Stimulated activated CD8-positive, alpha-beta memory T cell treated with anti-CD3 and anti-CD28 coated beads, Interleukin-12 subunit alpha, Interleukin-12 subunit beta, amount 100 ng/mL, for 24 hours (primary cell): Measurements from ENCODE around the gene TRPV6.

Experiments used
- DNase-seq: peaks from one replicate; pipeline ENCODE4 v3.0.0-alpha.2; 2020; ENCODE audit errors: extremely low read depth

Gene TRPV6

DNA sequence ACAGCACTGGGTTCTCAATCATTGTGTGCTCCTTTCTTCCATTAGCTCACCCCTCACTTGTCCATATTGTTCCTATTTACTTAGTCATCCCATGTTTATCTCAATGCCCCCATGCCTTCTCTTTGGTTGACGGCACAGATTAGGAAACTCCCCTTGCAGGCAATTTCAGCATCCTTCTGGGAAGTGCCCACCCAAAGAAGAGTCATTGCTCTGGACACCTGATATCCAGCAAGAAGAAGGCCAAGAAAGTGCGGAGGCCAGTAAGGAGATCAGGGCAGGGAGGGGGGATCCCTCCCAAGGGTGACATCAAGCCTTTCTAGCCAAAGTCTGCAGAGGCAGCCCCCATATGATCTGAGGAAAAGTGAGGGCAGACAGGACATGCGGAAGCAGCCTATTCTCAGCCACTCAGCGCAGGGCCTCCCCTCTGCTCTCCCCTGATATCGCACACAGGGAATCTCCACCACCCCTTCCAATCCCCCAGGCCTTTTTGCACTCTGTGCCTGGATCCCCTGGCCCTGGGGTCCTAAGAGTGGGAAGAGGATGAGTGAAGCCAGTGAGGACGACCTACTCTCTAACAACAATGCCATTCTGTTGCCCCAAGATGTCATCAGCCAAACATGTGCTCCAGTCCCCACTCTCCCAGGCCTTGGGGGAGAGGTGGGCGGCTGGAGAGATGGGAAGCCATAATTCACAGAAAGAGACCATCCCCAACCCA is 1.8 kb downstream of the TRPV6 start:
- DNase-seq: no peak

GRCh38 chr7:142883145-142883544 is 2.4 kb downstream of the TRPV6 start:
- no peak for DNase-seq

GRCh38 chr7:142882338-142882678 is 3.2 kb downstream of the TRPV6 start:
- no peak for DNase-seq

DNA sequence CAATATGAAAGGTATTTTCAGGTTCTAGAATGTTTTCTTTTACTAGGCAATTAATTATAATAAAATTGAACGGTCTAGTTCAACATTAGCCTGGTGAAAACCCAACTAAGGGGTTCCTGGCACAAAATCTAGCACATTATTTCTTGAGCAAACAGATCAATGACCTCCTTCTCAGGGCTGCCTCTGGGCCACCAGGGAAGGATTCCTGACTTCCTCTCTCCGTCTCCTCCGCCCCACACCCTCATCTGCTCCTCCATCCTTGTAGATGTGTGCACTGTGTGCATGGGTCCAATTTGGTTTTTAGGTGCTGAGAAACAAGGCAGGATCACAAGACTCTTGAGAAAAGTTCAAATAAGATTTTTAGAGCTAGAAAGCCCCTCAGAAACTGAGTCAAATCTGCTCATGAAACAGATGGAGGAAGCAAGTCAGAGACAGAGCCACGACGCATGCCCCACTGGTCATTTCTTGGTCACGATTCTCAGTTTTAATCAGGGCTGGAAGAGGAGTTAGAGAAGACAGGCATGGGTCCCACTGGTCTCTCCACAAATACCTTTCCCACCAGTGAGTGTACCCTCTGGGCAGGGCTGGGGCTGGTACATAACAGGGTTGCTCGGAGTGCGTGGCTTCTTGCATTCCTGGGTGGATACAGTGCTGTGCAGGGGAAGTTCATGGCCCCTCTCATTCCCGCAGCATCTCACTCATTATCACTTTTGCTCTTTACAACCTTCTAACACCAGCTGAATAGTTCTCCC is 3.8 kb downstream of the TRPV6 start:
- DNase-seq: no peak

- DNase-seq: no peak
Measured at GRCh38 chr7:142880876-142881505, 4.6 kb downstream of the TRPV6 start.

DNA sequence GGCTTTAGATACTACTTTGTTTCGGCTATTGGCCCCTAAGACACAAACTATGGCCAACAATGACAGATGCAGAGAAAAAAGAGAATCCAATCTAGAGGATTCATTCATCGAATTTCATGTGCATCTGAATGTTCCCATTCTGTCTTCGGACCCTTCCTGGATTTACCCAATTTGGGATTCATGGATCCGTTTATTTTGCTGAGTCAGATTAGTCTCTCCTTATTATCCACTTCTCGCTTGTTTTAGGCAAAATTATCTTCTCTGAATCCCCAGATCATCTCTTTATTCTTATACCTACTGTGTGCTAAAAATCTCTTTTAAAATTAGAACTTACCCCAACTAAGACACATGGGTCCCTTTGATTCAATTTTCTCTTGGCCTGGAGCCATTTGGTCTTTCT is 6.5 kb downstream of the TRPV6 start:
- DNase-seq: no peak

DNA sequence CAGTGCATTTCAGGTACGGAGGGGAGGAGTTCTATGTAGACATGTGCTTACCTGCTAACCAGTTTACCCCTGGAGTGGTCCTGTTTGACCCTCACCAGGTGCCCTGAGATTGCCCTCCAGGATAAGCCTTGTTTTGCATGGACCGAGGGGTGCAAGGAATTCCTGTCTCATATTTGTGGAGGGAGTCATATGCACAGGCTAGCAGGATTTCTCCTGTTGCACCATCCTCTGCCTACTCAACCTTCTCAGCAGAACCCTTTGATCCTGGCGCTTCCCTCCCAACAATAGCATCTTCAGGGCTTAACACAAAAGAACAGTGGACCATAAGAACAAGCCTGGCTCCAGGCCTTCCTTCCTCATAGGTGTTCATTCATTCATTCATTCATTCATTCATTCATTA is 7.2 kb downstream of the TRPV6 start:
- DNase-seq: no peak

- no peak for DNase-seq
Measured at GRCh38 chr7:142876991-142877910, 8.3 kb downstream of the TRPV6 start.

DNA sequence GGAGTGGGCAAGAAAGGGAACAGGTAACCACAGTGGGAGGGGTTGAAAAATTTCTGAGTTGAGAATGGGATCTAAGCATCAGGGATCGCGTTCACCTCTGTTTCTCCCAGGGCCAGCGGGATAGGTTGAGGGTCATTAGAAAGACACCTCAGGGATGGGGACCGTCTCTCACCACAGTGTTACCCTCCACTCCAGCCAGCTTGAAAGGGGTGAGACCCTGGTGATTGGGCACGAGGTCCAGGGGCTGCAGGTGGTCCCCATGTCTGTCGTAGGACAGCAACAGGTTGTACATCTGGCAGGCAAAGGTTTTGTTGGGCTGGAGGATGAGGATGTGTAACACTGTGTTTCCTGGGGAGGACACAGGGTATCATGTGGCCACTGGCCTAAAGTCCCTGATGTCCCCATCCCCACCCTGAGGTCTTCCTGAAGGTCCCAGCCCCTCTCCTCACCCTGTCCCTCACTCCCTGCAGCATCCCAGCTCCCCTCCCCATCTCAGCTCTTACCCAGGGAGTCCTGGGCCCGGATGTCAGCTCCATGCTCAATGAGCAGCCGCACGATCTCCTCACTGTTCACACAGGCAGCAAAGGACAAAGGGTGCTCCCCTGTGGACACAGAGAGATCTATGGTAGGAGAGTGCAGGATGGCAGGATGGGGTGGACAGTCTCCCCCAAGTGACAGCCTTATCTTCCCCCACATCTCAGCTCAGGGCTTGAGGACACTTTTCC is 9.1 kb downstream of the TRPV6 start:
- no peak for DNase-seq

- no peak for DNase-seq
Measured at GRCh38 chr7:142875456-142875855, 10.1 kb downstream of the TRPV6 start.

GRCh38 chr7:142874837-142875236 is 10.7 kb downstream of the TRPV6 start:
- DNase-seq: no peak

DNA sequence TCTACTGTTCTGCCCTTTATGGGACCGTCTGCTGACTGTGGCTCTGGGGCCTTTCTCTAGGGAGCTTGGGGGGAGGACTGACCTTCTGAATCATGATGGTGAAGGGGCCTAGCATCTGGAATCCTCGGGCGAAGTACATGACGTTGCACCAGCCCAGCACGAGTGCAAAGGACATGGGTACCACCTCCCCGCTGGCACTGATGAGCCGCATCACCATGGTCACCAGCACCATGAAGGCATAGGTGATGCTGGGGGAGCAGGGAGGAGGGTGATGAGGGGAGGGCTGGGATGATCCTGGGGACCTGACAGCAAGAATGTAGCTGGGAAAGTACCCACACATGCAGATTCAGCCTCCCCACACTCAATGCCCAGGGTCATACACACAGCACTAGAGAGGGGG is 11.1 kb downstream of the TRPV6 start:
- DNase-seq: no peak

DNA sequence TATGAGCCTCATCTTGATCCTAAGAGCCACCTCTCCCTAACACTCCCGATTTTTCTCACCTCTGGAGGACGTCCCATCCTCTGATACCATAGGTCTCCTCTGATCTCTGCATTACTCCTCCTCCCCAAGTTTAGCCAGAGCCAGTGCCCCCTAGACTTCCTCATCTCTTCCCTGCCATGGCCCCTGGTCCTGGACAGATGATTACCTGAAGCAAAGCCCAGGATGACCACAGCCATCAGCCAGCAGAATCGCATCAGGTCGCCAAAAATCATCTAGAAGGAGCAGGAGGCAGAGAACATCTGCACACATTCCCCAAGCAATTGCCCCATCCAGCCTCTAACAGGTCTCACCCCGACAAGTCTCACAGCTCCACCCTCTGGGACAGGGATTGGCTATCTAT is 11.7 kb downstream of the TRPV6 start:
- no peak for DNase-seq

DNA sequence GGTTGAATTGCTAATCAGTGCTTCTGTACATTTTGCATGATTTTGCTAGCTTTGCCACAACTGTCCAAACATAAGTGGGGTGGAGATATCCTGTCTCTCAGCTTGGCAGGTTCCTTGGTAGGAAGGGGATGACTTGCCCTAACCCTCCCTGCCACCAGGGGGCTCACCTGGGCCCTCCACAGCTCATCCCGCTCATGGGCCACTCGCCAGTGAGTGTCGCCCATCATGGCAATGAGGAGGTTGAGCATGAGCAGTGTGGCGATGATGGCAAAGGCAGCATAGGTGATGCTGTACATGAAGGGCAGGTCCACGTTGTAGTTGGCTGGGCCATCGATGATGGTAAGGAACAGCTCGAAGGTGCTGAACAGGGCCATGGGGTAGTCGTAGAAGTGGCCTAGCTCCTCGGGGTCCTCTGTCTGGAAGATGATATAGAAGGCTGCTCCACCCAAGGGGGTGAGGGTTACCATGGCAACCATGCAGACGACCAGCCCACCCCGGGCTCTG is 12.2 kb downstream of the TRPV6 start:
- no peak for DNase-seq

DNA sequence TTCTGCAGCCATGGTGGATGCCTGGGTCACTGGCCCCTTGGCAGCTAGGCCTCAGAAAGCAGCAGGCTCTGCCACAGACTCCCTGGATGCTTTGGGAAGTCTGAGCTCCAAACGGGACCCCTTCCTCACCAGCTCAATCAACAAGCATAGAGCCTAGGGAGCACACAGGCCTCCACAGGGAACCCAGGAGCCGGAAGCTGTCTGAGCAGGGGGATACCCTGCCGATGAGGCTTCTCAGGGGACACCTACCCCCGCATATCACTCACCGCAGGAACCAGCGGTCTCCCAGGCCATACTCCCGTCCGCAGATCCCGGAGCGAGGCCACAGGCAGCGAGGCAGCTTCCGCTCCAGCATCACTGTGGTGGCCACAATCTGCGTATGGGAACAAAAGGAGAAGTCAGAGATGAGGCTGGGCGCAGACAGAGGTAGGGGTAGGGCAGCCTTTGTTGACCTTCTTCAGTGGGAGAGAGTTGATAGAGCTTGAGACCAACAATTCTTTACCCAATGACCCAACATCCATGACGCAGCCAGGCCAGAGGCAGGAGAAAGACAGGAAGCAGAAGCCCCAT is 13.4 kb downstream of the TRPV6 start:
- DNase-seq: no peak

DNA sequence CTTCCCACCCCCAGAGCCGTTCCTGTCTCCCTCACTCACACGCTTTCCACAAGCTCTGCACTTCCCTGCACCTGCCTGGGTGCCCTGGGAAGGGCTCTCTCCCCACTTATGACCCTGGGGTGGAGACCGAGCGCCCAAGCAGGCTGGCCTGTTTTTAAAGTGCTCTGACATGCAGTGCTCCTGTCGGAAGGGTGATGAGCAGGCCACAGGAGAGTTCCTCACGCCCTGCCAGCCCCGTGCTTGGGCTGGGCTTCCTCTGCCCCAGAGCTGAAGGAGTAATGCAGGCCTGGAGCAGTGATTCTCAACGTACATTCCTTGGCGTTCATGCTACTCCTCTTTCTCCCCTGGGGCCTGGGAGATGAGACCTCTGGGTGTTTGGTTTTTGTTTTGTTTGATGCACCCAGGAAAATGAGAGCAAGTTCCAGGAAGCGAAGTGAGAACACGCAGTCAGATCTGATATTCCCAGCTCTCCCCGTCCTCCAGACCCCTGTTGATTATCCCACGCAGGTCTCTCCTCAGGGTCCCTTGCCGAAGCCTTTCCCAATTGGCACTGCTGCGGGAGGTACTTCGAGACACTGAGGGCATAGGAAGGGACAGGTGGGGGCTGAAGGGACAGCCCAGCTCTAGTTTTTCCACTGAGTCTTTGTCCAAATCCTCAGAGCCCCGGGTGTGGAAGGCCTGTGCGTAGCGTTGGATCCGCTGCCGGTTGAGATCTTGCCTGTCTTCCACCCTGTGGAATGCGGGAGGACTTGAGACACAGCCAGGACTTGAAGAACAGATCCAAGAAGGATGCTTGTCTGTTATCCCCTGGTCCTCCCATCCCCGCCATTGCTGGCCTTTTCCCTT is 14.1 kb downstream of the TRPV6 start:
- no peak for DNase-seq

DNA sequence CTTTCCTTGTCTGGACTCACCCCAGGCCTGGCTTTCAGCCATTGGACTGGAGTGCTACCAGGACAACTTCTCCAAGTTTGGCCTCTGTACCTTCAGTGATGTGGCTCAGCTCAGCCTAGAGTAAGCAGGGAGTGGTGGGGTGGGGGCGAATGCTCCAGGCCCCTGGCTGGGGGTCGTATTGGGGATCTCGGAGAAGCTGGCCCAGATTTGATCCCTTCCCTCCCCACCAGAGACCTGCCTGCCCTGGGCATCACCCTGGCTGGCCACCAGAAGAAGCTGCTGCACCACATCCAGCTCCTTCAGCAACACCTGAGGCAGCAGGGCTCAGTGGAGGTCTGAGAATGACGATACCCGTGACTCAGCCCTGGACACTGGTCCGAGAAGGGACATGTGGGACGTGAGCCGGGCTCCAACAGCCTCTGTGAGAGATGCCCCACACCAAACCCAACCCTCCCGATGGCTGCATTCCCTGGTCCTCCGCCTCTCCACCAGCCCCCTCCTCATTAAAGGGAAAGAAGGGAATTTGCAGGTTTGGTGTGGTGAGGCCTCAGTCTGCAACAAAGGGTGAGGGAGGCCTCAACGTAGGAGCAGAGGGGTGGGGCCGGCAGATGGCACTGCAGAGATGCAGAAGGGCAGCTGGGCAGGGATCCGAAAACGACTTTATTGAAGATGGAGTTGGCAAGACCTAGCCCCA is 14.8 kb downstream of the TRPV6 start:
- DNase-seq: no peak

GRCh38 chr7:142870147-142870559 is 15.4 kb downstream of the TRPV6 start:
- DNase-seq: no peak

DNA sequence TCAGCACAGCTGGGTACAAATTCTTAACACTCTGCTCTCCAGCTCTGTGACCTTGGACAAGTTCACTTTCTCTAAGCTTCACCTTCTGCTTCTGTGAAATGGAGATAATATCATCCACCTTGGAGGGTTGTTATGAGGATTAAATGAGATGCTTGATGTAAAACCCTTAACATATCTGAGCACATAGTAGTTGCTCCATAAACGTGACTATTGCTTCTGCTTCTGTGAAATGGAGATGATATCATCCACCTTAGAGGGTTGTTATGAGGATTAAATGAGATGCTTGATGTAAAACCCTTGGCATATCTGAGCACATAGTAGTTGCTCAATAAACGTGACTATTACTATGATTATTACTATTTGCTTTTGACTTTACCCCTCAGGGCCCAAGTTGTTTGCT is 16.1 kb downstream of the TRPV6 start:
- DNase-seq: no peak
